ENCODE data around the gene MED13.

- TF ChIP-seq CTCF (IDR thresholded peaks at IDR 0.05) (no peak), POLR2A (IDR thresholded peaks at IDR 0.05) (no peak)
These were observed 160.9 kb downstream of the MED13 start for GRCh38 chr17:61904094-61904710.
